ENCODE results near the gene ANKRD13A. TPM values are rescaled to one million over a fixed set of nuclear protein-coding genes. Genes with fewer than 3 reads are reported as not detected.
"Not testable (repeated sequence)": the region's sequence is repeated elsewhere in the genome, so short reads cannot be mapped to it uniquely, and the experiment has no call there.

ANKRD13A gene
- total RNA-seq, 2 donors from 2014 or later = 65.3 to 68.3 TPM

DNA sequence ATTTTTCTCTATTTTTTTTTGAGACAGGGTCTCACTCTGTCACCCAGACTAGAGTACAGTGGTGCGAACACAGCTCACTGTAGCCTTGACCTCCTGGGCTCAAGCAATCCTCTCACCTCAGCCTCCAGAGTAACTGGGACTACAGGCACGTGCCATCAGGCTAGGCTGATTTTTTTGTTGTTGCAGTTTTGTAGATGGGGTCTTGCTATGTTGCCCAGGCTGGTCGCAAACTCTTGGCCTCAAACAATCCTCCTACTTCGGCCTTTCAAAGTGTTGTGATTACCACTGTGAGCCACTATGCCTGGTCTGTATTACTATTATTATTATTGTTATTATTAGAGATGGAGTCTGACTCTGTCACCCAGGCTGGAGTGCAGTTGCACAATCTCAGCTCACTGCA, 26.4 kb upstream of the ANKRD13A start:
- intact Hi-C loops (cut with DNase I, micrococcal nuclease) = no loop called here
- ATAC-seq = peak; percentile 26
- no peak for DNase-seq

DNA sequence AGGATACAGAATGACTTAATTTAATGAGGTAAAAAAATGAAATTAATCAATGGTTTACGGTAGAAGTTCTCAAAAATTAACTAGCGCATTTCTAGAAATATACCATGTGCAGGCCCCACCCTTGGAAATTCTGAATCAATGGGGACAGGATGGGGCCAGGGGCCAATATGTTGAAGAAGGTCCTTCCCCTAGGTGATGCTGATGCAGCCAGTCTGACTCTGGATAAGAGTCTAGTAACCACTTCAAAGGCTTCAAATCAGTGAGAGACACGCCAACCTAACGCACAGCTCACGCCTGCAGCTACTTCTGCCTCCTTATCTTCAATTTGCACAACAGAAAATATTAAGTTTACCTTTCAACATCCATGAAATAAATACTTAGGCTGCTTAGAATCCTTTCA, 17.9 kb upstream of the ANKRD13A start:
- DNase-seq (no peak), ATAC-seq (no peak)
- intact Hi-C loops (cut with DNase I, micrococcal nuclease) = no loop called here

DNA sequence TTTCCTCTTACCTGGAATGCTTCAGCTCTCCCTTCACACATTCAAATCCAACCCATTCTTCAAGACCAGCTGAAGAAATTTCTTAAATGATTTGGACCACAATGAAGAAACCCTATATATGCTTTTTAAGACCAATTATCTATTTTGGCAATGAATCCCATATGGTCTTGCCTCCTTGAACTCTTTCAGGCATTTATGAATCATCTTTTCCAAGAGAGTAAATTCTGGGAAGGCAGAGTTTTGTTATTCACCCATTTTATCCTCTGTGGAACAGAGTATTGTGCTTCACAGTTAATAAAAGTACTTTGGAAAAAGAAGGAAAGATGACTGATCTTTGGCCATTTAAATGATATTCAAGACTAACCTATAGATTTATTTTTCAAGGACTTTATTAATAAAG, 17.0 kb upstream of the ANKRD13A start:
- DNase-seq (no peak), ATAC-seq (no peak)
- intact Hi-C loops (cut with DNase I, micrococcal nuclease) = no loop called here

DNA sequence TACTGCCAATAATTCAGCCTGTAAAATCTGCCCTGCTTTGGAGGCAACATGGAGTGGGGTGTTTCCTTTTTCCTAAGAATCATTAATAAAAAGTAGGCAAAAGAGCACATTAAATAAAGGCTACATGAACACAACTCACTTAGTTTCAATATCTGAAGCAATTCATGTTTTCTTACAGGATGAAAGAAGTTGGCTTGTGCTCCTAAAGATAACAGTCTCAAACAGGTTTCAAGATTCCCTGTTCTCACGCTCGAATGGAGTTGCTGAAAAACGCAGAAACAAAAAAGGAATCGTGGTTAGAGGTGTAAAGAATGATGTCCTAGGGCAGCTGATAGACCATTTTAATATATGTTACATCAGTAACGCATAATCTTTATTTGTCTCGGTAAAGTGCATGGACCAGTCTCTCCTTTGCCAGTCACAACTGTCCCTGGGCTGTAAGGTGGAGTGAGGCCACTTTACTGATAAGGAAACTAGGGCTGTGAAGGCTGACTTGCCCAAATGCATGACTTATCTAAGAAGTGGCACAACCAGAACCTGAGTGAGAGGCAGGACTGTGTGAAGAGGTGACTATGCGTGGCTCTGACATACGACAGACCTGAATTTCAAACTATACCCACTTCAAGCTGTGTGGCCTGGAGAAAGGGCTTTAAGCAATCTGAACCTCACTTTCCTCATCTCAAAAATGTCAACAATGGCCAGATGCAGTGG, 15.6 kb upstream of the ANKRD13A start:
- ATAC-seq (no peak), DNase-seq (no peak)
- intact Hi-C loops (cut with DNase I, micrococcal nuclease) = no loop called here

DNA sequence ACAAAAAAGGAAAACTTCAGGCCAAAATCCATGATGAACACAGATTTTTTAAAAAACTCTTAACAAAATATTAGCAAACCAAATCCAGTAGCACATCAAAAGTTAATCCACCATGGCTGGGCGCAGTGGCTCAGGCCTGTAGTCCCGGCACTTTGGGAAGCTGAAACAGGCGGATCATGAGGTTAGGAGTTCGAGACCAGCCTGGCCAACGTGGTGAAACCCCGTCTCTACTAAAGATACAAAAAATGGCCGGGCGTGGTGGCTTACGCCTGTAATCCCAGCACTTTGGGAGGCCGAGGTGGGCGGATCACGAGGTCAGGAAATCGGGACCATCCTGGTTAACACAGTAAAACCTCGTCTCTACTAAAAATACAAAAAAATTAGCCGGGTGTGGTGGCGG, 13.0 kb upstream of the ANKRD13A start:
- DNase-seq; intact Hi-C loops (cut with DNase I, micrococcal nuclease); ATAC-seq: not testable (repeated sequence)

DNA sequence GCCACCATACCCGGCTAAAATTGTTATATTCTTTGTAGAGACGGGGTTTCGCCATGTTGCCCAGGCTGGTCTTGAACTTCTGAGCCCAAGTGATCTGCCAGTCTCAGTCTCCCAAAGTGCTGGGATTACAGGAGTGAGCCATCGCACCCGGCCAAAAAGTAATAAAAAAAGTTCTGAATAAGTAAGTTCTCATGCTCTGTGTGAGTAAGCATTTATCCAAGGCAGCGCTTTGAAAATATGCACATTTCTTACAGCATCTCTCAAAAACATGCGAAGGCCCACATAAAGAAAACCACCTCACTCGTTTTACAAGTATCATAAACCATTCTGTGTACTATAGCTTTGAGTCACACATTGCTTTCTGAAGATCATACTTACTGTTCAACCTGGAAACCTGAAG, 11.6 kb upstream of the ANKRD13A start:
- DNase-seq (no peak), ATAC-seq (no peak)
- intact Hi-C loops (cut with DNase I, micrococcal nuclease) = no loop called here

DNA sequence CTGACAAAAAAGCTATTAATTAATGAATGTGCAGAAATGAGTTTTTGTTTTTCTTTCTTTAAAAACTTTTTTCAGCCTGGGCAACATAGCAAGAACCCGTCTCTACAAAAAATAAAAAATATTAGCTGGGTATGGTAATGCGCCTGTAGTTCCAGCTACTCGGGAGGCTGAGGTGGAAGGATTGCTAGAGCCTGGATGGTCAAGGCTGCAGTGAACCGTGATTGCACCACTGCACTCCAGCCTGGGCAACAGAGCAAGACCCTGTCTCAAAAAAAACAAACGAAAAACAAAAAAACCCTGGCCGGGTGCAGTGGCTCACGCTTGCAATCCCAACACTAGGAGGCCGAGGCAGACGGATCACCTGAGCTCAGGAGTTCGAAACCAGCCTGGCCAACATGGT, 11.0 kb upstream of the ANKRD13A start:
- intact Hi-C loops (cut with DNase I, micrococcal nuclease) = no loop called here
- DNase-seq (no peak), ATAC-seq (no peak)

DNA sequence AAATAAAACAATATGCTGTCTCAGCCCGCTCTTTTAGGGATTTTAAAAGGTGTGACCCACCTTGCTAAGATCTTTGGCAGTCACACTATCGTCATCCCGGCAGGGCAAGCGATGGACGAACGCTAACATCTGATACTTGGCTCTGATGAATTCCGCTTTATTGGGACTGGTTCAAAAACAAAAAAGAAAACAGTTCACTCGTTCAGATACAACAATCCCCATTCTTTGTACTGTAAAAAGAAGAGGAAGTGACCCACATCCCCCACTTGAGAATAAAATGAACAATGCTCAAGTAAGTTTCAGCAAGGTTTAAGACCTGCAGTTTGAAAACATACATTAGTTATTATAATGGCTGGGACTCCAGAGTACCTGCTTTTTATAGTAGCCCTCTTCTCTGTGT, 10.3 kb upstream of the ANKRD13A start:
- no peak for ATAC-seq
- intact Hi-C loops (cut with DNase I, micrococcal nuclease) = no loop called here
- no peak for DNase-seq

DNA sequence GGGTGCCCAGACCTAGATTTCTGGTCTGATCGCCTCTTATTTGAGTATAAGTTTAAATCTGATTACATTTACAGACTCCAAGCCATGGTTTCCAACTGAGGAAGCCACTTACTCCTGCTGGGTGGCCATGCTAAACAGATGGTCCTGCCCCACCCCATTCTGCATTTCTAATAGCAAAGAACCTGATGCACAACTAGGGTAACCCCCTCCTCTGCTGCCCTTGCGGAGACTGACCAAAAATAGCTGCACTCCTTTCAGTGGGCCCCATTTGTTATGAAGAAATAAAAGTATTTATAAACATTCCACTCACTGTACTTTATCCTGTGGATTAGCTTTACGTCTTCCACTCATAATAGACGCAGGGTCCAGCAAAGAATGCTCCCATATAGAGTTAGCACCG, 9.8 kb upstream of the ANKRD13A start:
- DNase-seq = no peak
- intact Hi-C loops (cut with DNase I, micrococcal nuclease) = no loop called here
- no peak for ATAC-seq

DNA sequence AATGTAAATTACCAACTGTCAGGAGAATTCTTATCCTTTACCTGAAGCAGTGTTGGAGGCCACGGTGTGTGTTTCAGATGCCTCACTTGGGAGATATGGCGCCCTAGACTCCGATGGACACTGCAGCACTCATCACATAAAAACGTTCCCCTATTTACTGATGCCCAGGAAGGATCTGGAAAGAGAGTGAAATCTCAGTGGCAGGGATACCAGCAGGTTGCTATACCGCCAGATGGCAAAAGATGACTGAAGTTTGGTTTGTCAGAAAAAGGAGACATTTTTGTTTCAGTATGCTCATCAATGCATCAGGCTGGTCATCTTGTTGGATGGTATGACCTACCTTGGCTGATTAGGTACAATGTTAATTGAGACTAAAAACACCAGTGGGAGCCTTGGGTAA, 7.6 kb upstream of the ANKRD13A start:
- DNase-seq = no peak
- intact Hi-C loops (cut with DNase I, micrococcal nuclease) = no loop called here
- ATAC-seq = no peak

DNA sequence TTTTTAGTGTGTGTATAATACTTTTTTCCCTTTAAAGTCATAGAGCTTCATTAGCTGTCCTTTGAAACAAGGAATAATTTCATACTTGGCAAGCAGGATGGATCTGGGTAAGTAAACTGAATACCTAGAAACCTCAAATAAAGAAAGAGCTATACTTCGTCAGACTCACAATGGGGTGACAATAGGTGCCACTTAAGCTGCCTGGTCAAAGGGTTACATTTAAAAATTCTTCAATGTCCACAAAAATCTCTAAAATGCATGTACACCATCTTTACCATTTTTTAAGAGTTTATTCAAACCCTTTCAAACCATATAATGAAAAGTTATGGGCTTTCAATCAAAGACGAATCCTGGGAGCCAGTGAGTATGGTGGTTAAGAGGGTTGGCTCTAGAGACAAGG, 6.1 kb upstream of the ANKRD13A start:
- intact Hi-C loops (cut with DNase I, micrococcal nuclease) = no loop called here
- DNase-seq (no peak), ATAC-seq (no peak)

DNA sequence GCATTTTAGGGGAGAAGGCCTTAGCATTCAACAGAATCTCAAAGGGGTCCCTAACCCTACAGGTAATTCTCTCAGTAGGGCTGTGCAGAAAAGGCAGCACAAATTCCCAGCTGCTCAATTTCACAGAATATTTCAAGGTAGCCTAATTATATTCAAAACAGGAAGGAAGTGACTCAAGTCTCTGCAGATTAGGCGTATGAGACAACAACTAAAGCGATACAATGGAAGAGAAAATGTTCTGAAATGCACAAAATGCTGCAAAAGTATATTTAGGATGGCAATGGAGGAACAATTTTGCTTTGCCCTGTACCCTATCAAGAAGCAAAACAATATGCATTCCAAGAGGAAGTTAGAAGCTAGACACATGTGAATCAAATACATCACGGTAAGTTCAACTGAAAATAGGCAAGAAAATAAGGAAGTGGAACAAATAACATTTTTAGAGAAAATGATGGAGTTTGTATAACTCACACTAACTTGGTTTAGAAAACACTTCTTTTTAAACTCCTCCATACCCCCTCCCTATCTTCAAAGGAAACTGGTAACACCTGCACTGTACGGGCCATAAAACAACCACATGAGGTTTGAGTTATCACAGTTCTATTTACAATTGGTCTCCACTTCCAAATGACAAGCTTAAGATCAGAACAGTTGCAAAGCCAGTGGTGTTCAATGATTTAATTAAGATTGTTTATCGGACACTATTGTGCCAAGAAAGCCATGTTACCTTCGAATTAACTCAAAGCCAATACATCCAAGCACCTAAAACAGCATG, 4.6 kb upstream of the ANKRD13A start:
- ATAC-seq = peak; percentile 27
- no peak for DNase-seq
- intact Hi-C loops (cut with DNase I, micrococcal nuclease) = no loop called here

DNA sequence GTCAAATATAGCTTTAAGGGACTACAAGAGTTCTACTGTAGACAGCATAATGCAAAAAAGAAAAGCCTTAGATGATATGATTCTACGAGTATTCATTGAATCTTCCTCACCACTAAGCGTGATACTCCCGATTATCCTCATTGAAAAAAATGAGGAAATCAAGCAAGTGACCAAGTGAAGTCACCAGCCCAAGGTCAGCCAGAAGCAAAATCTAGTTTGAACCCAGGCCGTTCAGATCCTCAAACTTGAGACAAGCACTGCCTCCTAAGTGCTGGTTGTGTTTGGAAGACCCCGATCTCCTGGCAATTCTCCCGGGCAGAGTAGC, 3.9 kb upstream of the ANKRD13A start:
- ATAC-seq = peak; percentile 0

DNA sequence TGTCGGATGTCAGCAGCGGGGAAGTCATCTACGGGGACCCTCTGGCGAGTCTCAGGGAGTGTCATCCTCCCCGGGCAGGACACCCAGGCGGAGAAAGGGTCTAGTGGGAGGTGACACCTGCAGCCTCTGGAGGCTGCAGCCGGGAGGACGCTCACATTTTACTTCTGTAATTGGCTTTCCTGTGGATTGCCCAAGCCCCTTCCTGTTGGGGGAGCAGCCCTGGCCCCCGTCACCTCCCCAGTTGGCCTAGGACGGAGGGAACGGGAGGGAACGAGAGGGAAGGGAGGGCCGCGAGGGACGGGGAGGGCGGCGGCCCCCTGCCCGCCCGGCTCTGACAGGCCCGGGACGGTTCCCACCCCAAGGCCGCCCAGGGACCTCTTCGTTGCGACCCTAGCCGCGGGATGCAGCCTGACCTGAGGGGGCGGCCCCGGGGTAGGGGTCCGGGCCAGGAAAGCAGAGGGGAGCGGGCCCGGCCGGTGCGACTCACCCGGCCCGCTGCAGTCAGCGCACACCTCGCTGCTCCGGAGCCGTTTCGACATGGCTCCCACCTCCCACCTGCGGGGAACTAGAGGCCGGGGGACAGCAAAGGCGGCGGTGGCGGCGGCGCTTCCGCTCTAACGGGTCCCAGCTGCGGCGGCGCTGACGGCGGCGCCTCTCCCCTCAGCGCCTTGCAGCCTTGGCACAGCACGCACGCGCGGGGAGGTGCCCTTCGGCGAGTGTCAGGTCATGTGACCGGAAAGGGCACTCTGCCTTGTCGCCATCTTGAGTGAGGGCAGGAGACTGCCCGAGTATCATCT, 3.3 kb upstream of the ANKRD13A start, which contains the start of gene GIT2:
TSS of gene GIT2 (minus strand) at position 683 of the 797 bp plus-strand sequence. CDS start at position 539, 144 bp downstream.
- ATAC-seq = peak; percentile 82
- peak; percentile 94 to 95 for DNase-seq
- intact Hi-C loops (cut with DNase I, micrococcal nuclease) = no loop called here

More for the DNA sequence above, 3.9 kb upstream of the ANKRD13A start:
- no peak for DNase-seq
- intact Hi-C loops (cut with DNase I, micrococcal nuclease) = no loop called here

DNA sequence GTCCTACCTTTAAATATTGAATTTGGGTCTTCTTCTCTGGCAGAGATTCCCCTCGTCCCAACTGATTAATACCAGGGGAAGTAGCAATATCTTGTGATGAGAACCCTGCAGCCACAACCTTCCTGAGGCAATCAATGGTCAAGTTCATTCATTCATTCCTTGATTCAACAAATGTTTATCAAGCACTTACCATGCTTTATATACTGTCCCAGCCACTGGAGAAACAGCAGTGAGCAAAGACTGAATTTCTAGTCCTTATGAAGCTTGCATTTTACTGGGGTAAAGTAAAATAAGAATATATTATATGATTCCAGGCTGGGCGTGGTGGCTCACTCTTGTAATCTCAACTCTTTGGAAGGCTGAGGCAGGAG, 2.8 kb upstream of the ANKRD13A start:
- intact Hi-C loops (cut with DNase I, micrococcal nuclease) = no loop called here

DNA sequence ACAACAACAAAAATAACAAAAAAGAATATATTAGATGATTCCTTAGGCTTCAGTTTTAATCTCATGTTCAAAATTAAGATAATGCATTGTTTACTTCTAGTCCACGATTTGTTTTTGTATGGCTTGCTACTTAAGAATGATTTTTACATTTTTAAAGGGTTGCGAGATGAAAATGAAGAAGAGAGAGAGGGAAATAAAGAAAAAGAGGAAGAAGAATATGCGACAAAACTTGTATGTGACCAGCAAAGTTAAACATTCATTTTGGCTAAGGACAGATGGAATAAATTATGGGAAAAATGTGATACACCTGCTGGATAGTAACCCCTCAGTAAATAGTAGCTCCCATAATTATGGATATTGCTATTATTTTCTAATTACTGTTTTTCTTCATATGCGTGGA, 1.8 kb upstream of the ANKRD13A start:
- DNase-seq = no peak
- intact Hi-C loops (cut with DNase I, micrococcal nuclease) = no loop called here

More for the DNA sequence above, 2.8 kb upstream of the ANKRD13A start:
- ATAC-seq (no peak), DNase-seq (no peak)

DNA sequence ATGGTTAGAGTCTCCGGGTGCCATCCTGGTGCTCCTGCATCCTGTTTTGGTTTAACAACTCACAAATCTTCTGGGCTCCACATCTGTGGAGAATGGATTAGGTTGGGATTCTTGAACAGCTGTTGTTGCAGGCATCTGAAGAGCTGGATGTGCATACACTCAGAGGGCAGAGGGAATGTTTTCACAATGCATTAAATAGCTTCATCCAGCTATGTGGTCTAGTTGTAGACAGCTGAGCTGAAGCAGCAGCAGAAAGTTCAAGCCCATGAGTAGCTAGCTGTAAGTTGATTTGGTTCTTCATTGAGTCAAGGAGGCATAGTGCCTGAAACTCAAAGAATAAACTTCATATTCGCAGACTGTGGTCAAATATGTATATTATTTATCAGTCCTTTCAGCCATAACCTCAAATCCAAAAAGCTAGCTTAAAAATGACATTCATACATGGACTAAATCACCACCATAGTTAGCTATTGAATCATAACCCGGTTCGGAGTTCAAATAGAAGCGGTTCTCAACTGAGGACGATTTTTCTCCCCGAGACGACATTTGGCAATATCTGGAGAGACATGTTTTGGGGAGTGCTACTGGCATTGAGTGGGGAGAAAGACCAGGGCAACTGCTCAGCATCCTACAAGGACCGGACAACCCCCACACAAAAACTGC, 858 bp upstream of the ANKRD13A start:
- no peak for ATAC-seq
- no peak for DNase-seq
- intact Hi-C loops (cut with DNase I, micrococcal nuclease) = no loop called here

More for the DNA sequence above, 1.8 kb upstream of the ANKRD13A start:
- no peak for ATAC-seq

DNA sequence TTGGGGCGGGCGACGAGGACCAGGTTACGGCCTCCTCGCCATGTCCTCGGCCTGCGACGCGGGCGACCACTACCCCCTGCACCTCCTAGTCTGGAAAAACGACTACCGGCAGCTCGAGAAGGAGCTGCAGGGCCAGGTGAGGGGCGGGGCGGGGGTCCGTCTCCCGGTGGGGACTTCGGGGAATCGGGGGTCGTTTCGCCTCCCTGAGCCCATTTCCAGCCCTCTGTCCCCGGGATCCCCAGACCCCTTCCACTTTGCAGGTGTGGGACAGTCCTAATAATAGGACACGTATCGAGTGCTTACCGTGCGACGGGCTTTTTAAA, 380 bp downstream of the ANKRD13A start:
- DNase-seq (peak; percentile 45 to 46), ATAC-seq (no peak)
- intact Hi-C loops (cut with DNase I, micrococcal nuclease) = no loop called here

DNA sequence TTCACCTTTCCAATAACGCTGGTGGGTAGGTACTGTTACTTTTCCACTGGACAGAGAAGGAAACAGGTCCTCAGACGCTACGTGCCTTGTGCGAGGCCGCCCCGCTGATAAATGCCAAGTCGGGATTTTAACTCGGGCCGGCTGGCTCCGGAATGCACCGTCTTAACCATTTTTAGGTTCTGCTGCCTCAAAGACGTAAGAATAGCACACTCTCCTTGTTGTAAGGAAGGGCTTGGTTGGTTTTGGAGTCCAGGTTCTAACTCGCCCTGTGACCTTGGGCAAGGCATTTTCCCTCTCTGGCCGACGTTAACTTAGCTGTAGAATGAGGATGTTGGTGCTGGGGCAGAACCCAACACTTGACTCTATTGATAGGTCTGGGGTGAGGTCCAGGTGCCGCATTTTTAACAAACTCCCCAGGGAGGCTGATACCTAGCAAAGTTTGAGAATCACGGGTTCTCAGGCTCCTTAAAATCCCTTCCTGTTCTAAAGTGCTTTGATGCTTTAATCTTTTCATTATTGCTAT, 814 bp downstream of the ANKRD13A start:
- no peak for ATAC-seq
- intact Hi-C loops (cut with DNase I, micrococcal nuclease) = no loop called here
- peak; percentile 34 to 49 for DNase-seq
